Stimulated activated CD8-positive, alpha-beta memory T cell treated with anti-CD3 and anti-CD28 coated beads, Interleukin-2, amount 100 ng/mL, for 1 hour (primary cell): ENCODE results near the gene HOXD1.

Source experiments
- DNase-seq, 2 donors: peaks; one replicate each; pipeline ENCODE4 v3.0.0-alpha.2; 2020; ENCODE audit warnings: low read depth in 2 of 2

The HOXD1 gene

GRCh38 chr2:176187899-176188773 lies at the start of gene HOXD1:
HOXD1 (plus strand) TSS chr2:176188668; CDS start chr2:176188802, 134 bp downstream.
- DNase-seq, result no peak

- DNase-seq, result no peak
Observed at GRCh38 chr2:176138923-176139660, 49.4 kb upstream of the HOXD1 start.

GRCh38 chr2:176139661-176140512 lies 48.6 kb upstream of the HOXD1 start:
- no peak for DNase-seq

- DNase-seq, result peak in 1 of 2 donors; percentile 42
Observed at GRCh38 chr2:176140513-176141317, 47.8 kb upstream of the HOXD1 start.

- no peak for DNase-seq
Observed at GRCh38 chr2:176142281-176142680, 46.2 kb upstream of the HOXD1 start.

GRCh38 chr2:176145085-176145969 lies 43.1 kb upstream of the HOXD1 start:
- no peak for DNase-seq

- no peak for DNase-seq
Observed at GRCh38 chr2:176146101-176146500, 42.4 kb upstream of the HOXD1 start.

- DNase-seq, result no peak
Observed at GRCh38 chr2:176146645-176147044, 41.8 kb upstream of the HOXD1 start.

- no peak for DNase-seq
Observed at GRCh38 chr2:176147210-176147799, 41.2 kb upstream of the HOXD1 start.

- DNase-seq, result no peak
Observed at GRCh38 chr2:176147800-176148496, 40.5 kb upstream of the HOXD1 start.

GRCh38 chr2:176148751-176149421 lies 39.6 kb upstream of the HOXD1 start:
- DNase-seq, result no peak

GRCh38 chr2:176149481-176149938 lies 39.0 kb upstream of the HOXD1 start:
- DNase-seq, result no peak

GRCh38 chr2:176149939-176150583 lies 38.4 kb upstream of the HOXD1 start:
- DNase-seq, result no peak

- no peak for DNase-seq
Observed at GRCh38 chr2:176150584-176151441, 37.7 kb upstream of the HOXD1 start.

GRCh38 chr2:176151442-176152287 lies 36.8 kb upstream of the HOXD1 start, which contains the start of gene HOXD4:
HOXD4 (plus strand) TSS chr2:176151550; CDS start chr2:176151634, 84 bp downstream.
- no peak for DNase-seq
